ENCODE data around the gene OXTR.
A peak's percentile ranks its signal among the peaks of the same experiment; 100 is the strongest.

DNA sequence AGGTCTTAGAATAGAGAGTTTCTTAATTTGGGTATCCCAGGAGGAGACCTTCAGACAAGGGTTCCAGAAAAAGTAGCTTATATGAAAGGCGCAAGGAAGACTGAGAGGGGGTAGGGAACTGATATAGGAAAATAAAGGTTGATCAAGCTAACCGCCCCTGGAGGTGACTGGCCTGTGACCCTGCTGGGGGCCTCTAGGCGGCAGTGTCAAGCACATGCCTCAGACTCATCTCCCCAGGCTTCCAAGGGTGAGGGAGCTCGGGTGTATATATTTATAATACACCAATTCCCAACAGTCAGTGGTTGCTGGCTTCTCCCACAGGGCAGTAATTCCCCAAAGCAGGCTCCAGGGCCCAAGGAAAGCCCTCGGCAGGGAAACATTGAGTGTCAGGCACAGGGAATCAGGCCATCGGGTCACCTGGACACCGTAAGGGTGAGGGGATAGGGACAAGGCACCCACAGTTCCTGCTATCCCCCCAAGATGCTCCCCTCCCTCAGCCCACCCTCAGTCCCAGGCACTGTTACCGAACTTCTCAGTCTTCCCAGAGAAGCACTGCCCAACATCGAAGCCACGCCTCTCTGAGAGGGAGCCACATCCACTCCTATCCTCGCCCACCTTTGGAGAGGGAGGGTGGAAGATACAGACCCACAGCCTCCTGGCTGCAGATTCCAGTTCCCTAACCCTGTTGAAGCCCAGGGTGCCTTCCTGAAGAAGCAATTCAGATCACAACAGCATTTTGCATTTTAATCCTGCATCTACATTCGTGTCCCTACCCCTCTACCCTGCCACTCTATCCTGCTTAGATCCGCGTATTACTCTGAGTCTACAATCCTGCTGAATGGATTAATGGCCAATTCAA lies 55.3 kb downstream of the OXTR start:
- TF ChIP-seq, protein P1, sequence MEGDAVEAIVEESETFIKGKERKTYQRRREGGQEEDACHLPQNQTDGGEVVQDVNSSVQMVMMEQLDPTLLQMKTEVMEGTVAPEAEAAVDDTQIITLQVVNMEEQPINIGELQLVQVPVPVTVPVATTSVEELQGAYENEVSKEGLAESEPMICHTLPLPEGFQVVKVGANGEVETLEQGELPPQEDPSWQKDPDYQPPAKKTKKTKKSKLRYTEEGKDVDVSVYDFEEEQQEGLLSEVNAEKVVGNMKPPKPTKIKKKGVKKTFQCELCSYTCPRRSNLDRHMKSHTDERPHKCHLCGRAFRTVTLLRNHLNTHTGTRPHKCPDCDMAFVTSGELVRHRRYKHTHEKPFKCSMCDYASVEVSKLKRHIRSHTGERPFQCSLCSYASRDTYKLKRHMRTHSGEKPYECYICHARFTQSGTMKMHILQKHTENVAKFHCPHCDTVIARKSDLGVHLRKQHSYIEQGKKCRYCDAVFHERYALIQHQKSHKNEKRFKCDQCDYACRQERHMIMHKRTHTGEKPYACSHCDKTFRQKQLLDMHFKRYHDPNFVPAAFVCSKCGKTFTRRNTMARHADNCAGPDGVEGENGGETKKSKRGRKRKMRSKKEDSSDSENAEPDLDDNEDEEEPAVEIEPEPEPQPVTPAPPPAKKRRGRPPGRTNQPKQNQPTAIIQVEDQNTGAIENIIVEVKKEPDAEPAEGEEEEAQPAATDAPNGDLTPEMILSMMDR (IDR thresholded peaks at IDR 0.05): peak in 1 of 6 experiments; percentile 12
- TF ChIP-seq POLR2A (IDR thresholded peaks at IDR 0.05): no peak
